GM12878 (cell line): ENCODE data around the gene COL2A1. TPM values are rescaled to one million over a fixed set of nuclear protein-coding genes. Genes with fewer than 3 reads are reported as not detected.

ENCODE experiments used
- ATAC-seq: fragments of 200-7000 bp; cut with Tn5 transposase; 3 replicates; pipeline ENCODE4 v1.9.1; 2020; ENCODE audit warnings: mild to moderate bottlenecking, moderate library complexity
- BruUV-seq: library from RNA; stranded (reverse); fragments of 400-500 nt; replicated peaks from 2 replicates; lab custom pipeline; 2021; lab: Mats Ljungman, UMichigan
- CTCF ChIA-PET: fragments of 300-600 bp; sonication (Branson Sonifier 250); formaldehyde crosslinking; extraction: SDS; loops from one replicate; lab custom pipeline; 2021; ENCODE audit warnings: inconsistent platforms; lab: Yijun Ruan, JAX
- POLR2A ChIA-PET: fragments of 350-600 bp; formaldehyde crosslinking; extraction: SDS; loops from one replicate; lab custom pipeline; 2021; ENCODE audit warnings: inconsistent platforms; lab: Charles Lee
- RAD21 ChIA-PET: fragments of 300-600 bp; sonication (Branson Sonifier 250); formaldehyde crosslinking; loops from one replicate; lab custom pipeline; 2023; ENCODE audit warnings: antibody characterized with exemption; ENCODE audit not compliant: unreplicated experiment; lab: Charles Lee
- SMC1A ChIA-PET: fragments of 300-600 bp; sonication (Branson Sonifier 250); formaldehyde crosslinking; loops from one replicate; lab custom pipeline; 2023; ENCODE audit not compliant: unreplicated experiment, uncharacterized antibody; lab: Charles Lee
- DNase-seq: peaks from one replicate; pipeline ENCODE4 v3.0.0-alpha.2; 2011; ENCODE audit warnings: low read depth, low spot score
- FAIRE-seq: peaks from 3 replicates; lab custom pipeline; 2011; peaks lifted over from hg19 to GRCh38; lab: Jason Lieb, UNC
- H2AFZ ChIP-seq: 2 replicates; pipeline ENCODE4 v1.6.0; 2011; ENCODE audit warnings: low read depth, low read length, control low read depth; ENCODE audit not compliant: control insufficient read depth
- H3K27ac ChIP-seq: 2 replicates; pipeline ENCODE4 v1.5.1; 2011; ENCODE audit warnings: control low read depth; ENCODE audit not compliant: control insufficient read depth, insufficient read depth
- H3K27me3 ChIP-seq, 2 experiments: replicated peaks in 1 of 2; 2 replicates each; pipeline versions ENCODE4 v1.6.0 to v1.6.1; 2011; ENCODE audit warnings: low read length in 1 of 2; ENCODE audit not compliant: control insufficient read depth in 2 of 2, insufficient read depth in 2 of 2
- H3K36me3 ChIP-seq, 2 experiments: 2 replicates each; pipeline ENCODE4 v1.5.1; 2011; ENCODE audit warnings: low read length in 1 of 2; ENCODE audit not compliant: control insufficient read depth in 2 of 2, insufficient read depth in 2 of 2
- H3K4me1 ChIP-seq: 2 replicates; pipeline ENCODE4 v1.6.1; 2011; ENCODE audit warnings: mild to moderate bottlenecking, low read length, moderate library complexity, mixed read lengths; ENCODE audit not compliant: control insufficient read depth, insufficient read depth
- H3K4me2 ChIP-seq: 2 replicates; pipeline ENCODE4 v1.6.0; 2011; ENCODE audit warnings: control low read depth; ENCODE audit not compliant: control insufficient read depth, insufficient read depth
- H3K4me3 ChIP-seq: fragments of 200-600 bp; sonication (generic); 2 replicates; pipeline ENCODE4 v1.5.1; 2016
- H3K79me2 ChIP-seq: 2 replicates; pipeline ENCODE4 v1.6.0; 2011; ENCODE audit warnings: low read length; ENCODE audit not compliant: control insufficient read depth, insufficient read depth
- H3K9ac ChIP-seq: 2 replicates; pipeline ENCODE4 v1.8.0; 2011; ENCODE audit warnings: low read length, control low read depth, mixed read lengths; ENCODE audit not compliant: control insufficient read depth, insufficient read depth
- H3K9me3 ChIP-seq: replicated peaks from 3 replicates; pipeline ENCODE4 v1.5.1; 2011; ENCODE audit warnings: mild to moderate bottlenecking, low read length; ENCODE audit not compliant: control insufficient read depth, insufficient read depth
- H4K20me1 ChIP-seq: 2 replicates; pipeline ENCODE4 v1.6.0; 2011; ENCODE audit not compliant: control insufficient read depth, insufficient read depth
- BCL11A ChIP-seq: IDR thresholded peaks from 2 replicates; pipeline ENCODE4 v1.6.1; 2011; ENCODE audit warnings: low read depth, low read length
- HDAC6 ChIP-seq: fragments of 200-600 bp; sonication (generic); IDR thresholded peaks from one replicate; pipeline ENCODE4 v1.8.0; 2017; ENCODE audit warnings: antibody characterized with exemption; ENCODE audit not compliant: unreplicated experiment
- RELA ChIP-seq: fragments of 450-650 bp; IDR thresholded peaks from 2 replicates; pipeline ENCODE4 v1.8.0; 2014; ENCODE audit warnings: borderline replicate concordance; ENCODE audit not compliant: partially characterized antibody
- SRF ChIP-seq, 2 experiments: IDR thresholded peaks; 2 replicates each; pipeline ENCODE4 v1.6.1; 2011; ENCODE audit warnings: low read depth in 2 of 2, low read length in 2 of 2, mild to moderate bottlenecking in 1 of 2, moderate library complexity in 1 of 2
- USF1 ChIP-seq: IDR thresholded peaks from 2 replicates; pipeline ENCODE4 v1.6.1; 2011; ENCODE audit warnings: borderline replicate concordance, low read depth, mild to moderate bottlenecking, moderate library complexity, mixed read lengths, low read length; ENCODE audit not compliant: insufficient read depth; ENCODE audit errors: extremely low read length
- YY1 ChIP-seq: IDR thresholded peaks from 2 replicates; pipeline ENCODE4 v1.6.1; 2011; ENCODE audit warnings: low read depth, mild to moderate bottlenecking, low read length
- WGBS: methylation state at CpG from one replicate; pipeline ENCODE4 v1.1.6; 2016; ENCODE audit warnings: low lambda C conversion rate; ENCODE audit not compliant: insufficient replicate concordance, insufficient coverage; ENCODE audit errors: missing lambda C conversion rate; 5-methylcytosine and 5-hydroxymethylcytosine counted together
- in situ Hi-C: fragments of 300-500 bp; cut with MboI; formaldehyde crosslinking; loops from 9 replicates; pipeline ENCODE4 v1.14.3; 2018; ENCODE audit warnings: mixed read lengths
- intact Hi-C: fragments of 100-400 bp; cut with micrococcal nuclease; formaldehyde crosslinking; loops from one replicate; pipeline ENCODE4 v1.14.2; 2022; ENCODE audit not compliant: unreplicated experiment
- polyA plus RNA-seq, 11 experiments: library from polyadenylated mRNA; depleted of rRNA in 4 of 11; unstranded in 6 of 11; stranded (reverse) in 5 of 11; fragments of >200 nt; fragmentation: Nextera tagmentation in 4 of 11; fragmentation: Illumina TruSeq in 1 of 11; extraction: Ambion mirVana in 4 of 11; extraction: Trizol in 1 of 11; gene quantifications; 1 replicate in 1 of 11; 2 replicates in 10 of 11; pipeline versions ENCODE4 v1.2.1 to v1.2.3, GENCODE V29; 2011 to 2016; ENCODE audit warnings: inconsistent platforms in 2 of 11, missing spikeins in 2 of 11, low read depth in 1 of 11
- total RNA-seq, 4 experiments: library from RNA; depleted of rRNA in 3 of 4; stranded (reverse); fragments of >200 nt in 3 of 4; fragmentation: Illumina TruSeq in 1 of 4; extraction: Trizol in 1 of 4; gene quantifications; 2 replicates each; pipeline versions ENCODE4 v1.2.1 to v1.2.3, GENCODE V29; 2013 to 2021
- TF ChIP-seq, protein P1 (sequence below), 3 experiments: IDR thresholded peaks in 2 of 3; conservative IDR thresholded peaks in 1 of 3; 2 replicates each; pipeline ENCODE4 v1.5.1; 2011; ENCODE audit warnings: low read depth in 3 of 3, low read length in 3 of 3, mild to moderate bottlenecking in 3 of 3, control low read depth in 2 of 3, moderate library complexity in 2 of 3, inconsistent platforms in 1 of 3, mixed read lengths in 1 of 3; ENCODE audit not compliant: control insufficient read depth in 2 of 3, insufficient read depth in 1 of 3; ENCODE audit errors: extremely low read depth in 1 of 3

The COL2A1 gene
- total and polyA plus RNA-seq, 10 of the 15 experiments (the other 5 are each of a cell fraction or from before 2014, with no cell fraction given), result 0.06 to 0.67 (median 0.19) TPM; not detected in 1

- Histone ChIP-seq H3K36me3 (no peaks in the 10 kb centered on the region), H3K4me3 (no peak overlapping the region), H3K27ac (no peak overlapping the region), H3K4me1 (no peaks in the 10 kb centered on the region), H3K9me3 (no peaks in the 10 kb centered on the region), H4K20me1 (no peaks in the 10 kb centered on the region), H3K4me2 (no peak overlapping the region), H3K27me3 (no peaks in the 10 kb centered on the region), H3K79me2 (no peaks in the 10 kb centered on the region), H3K9ac (no peak overlapping the region), H2AFZ (no peak overlapping the region)
- no TSS peak for BruUV-seq
- ATAC-seq (no peak), DNase-seq (no peak), FAIRE-seq (no peak)
- POLR2A ChIA-PET, result no interaction called here
- in situ Hi-C loops (no loop called here), intact Hi-C loops (no loop called here)
- SMC1A ChIA-PET, result no interaction called here
- WGBS, result 63% methylated on average over 12 of the region's 12 CpGs
- CTCF ChIA-PET, result interaction anchor here (1.2 kb wide), 1 partner anchor 20 kb away, joined by 3 read pairs; no protein-coding TSS in a partner anchor
- TF ChIP-seq BCL11A (no peak), USF1 (no peak), YY1 (no peak), RELA (no peak), SRF (IDR thresholded peaks at IDR 0.05; ENCODE audit: low read depth in 2 of 2, low read length in 2 of 2) (no peak), HDAC6 (no peak)
- TF ChIP-seq, protein P1, sequence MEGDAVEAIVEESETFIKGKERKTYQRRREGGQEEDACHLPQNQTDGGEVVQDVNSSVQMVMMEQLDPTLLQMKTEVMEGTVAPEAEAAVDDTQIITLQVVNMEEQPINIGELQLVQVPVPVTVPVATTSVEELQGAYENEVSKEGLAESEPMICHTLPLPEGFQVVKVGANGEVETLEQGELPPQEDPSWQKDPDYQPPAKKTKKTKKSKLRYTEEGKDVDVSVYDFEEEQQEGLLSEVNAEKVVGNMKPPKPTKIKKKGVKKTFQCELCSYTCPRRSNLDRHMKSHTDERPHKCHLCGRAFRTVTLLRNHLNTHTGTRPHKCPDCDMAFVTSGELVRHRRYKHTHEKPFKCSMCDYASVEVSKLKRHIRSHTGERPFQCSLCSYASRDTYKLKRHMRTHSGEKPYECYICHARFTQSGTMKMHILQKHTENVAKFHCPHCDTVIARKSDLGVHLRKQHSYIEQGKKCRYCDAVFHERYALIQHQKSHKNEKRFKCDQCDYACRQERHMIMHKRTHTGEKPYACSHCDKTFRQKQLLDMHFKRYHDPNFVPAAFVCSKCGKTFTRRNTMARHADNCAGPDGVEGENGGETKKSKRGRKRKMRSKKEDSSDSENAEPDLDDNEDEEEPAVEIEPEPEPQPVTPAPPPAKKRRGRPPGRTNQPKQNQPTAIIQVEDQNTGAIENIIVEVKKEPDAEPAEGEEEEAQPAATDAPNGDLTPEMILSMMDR (IDR thresholded peaks at IDR 0.05 in 2 of 3, conservative IDR thresholded peaks at IDR 0.05 in 1 of 3; ENCODE audit: control insufficient read depth in 2 of 3, extremely low read depth in 1 of 3, insufficient read depth in 1 of 3, low read depth in 3 of 3, low read length in 3 of 3), result no peak
- RAD21 ChIA-PET, result no interaction called here
These were observed 27.1 kb upstream of the COL2A1 start for GRCh38 chr12:48031135-48031960.
